GM08714 (cell line): Measurements from ENCODE around the gene YES1.
"Not testable (repeated sequence)": the region's sequence is repeated elsewhere in the genome, so short reads cannot be mapped to it uniquely, and the experiment has no call there.

Experiments
- H3K4me3 ChIP-seq: fragments of 200-500 bp; sonication (Bioruptor generic); 2 replicates; pipeline ENCODE4 v1.5.1; 2014; ENCODE audit warnings: mild to moderate bottlenecking, low read length, inconsistent platforms
- ZNF274 ChIP-seq: IDR thresholded peaks from 2 replicates; pipeline ENCODE4 v1.6.1; 2012; ENCODE audit warnings: mild to moderate bottlenecking, low read depth, low read length

Gene YES1

DNA sequence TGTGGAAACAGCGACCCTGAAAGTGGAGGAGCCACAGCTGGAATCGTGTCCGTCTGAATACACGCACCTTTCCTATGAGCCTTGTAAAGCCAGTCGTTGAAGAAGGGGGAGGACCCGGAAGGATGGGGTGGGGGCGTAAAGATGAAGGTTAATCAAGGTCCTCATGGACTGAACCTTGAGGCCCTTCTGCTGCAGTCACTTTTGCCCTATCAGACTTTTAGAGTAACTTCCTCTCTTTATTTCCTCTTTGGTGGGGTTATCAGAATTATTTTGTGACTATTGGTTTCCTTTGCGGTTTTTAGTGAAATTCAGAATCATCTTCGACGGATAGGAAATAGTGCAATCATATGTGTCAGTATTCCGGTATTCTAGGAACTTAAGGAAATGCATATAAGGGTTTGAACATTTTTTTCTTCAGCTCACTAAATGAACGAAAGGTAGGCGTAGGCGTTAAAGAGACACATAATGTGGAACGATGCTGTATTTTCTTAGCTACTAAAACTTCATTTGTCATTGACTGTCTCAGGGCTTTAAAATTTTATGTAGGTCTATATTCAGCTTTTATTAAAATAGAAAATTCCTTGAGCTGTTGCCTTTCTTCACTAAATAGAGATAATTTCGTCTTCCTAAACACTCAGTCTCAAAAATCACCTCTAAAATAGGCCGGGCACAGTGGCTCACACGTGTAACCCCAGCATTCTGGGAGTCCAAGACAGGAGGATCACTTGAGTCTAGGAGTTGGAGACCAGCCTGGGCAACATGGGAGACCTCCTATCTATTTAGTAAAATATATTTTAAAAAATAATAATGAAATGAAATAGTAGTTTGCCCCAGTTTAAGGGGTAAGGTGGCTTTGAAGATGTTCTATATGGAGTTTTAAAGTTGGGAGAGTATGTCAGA lies 1.4 kb upstream of the YES1 start:
- peak overlapping the region; percentile 80; the same call in 1 of the 2 replicates for H3K4me3 ChIP-seq
- TF ChIP-seq ZNF274: no peak

- H3K4me3 ChIP-seq: peak overlapping the region; percentile 80
- no peak for TF ChIP-seq ZNF274
Measured at GRCh38 chr18:812376-813171, 532 bp upstream of the YES1 start.

DNA sequence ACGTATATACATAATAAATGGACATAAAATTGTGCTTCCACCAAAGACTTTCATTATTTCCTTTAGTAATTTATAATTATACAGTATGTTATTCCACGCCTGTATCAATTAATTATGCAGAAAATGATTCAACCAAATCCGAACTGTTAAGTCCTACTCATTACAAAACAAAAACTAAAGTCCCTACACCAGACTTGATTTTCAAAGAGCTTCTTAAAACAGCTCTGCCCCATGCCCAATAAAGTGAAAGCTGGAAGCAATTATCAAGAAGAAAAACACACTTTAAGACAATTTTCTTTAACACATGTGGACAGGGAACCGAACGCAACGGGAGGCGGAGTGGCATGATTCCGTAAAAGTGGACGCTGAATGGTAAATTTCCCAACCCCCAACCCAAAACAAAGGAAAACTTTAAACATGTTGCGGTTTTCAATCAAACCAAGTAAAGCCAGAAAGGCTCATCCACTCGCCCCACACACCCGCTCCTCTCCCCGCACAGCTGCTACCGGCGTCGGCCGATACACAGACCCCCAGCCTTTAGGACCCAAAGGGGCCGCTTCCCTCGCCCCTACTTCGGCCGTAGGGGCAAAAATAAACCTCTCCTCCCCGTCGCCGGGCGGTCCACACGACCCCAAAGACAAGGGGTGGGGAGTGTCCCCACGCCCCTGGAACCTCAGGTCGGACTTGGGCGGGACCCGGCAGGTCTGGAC lies 705 bp downstream of the YES1 start:
- TF ChIP-seq ZNF274: no peak
- peak overlapping the region; percentile 80 for H3K4me3 ChIP-seq

DNA sequence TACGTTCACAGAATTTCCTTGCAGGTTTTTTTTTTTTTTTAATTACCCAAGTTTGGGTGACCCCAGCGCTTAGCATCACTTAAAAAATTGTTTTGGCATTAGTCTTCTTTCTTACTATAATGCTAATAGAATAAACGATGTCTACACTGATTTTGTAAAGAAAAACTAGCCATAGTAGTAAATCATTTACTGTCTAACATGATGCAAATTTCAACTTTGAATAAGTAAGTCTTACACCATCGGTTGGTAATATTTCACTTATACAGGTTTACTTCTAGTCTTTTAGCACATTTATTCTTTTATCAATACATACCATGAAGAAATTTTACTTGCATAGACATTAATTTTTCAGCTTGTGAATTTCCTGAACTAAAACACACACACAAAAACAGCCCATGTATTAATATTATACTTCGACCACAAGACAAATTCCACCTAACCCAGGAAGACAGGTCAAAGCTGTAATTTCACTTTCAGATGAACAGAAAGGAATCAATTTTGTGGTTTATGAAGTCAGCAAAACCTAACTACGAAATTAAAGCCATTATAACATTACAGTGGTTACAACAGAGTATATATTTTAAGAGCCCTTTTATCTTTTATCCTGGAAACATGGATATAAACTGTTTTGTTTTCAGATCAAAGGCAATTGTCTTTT lies 1.9 kb downstream of the YES1 start:
- peak overlapping the region; percentile 80; the same call in 1 of the 2 replicates for H3K4me3 ChIP-seq

GRCh38 chr18:809228-809627 lies 2.8 kb downstream of the YES1 start:
- H3K4me3 ChIP-seq: peak overlapping the region; percentile 35

More for the DNA sequence above, 1.9 kb downstream of the YES1 start:
- TF ChIP-seq ZNF274: no peak

GRCh38 chr18:808502-808901 lies 3.5 kb downstream of the YES1 start:
- TF ChIP-seq ZNF274: no peak

GRCh38 chr18:808086-808485 lies 4.0 kb downstream of the YES1 start:
- no peak for TF ChIP-seq ZNF274
- H3K4me3 ChIP-seq: no peak overlapping the region

More at GRCh38 chr18:808502-808901, 3.5 kb downstream of the YES1 start:
- no peak overlapping the region for H3K4me3 ChIP-seq

GRCh38 chr18:805755-806110 lies 6.3 kb downstream of the YES1 start:
- no peak for TF ChIP-seq ZNF274
- H3K4me3 ChIP-seq: no peak overlapping the region; the same call in 1 of the 2 replicates

DNA sequence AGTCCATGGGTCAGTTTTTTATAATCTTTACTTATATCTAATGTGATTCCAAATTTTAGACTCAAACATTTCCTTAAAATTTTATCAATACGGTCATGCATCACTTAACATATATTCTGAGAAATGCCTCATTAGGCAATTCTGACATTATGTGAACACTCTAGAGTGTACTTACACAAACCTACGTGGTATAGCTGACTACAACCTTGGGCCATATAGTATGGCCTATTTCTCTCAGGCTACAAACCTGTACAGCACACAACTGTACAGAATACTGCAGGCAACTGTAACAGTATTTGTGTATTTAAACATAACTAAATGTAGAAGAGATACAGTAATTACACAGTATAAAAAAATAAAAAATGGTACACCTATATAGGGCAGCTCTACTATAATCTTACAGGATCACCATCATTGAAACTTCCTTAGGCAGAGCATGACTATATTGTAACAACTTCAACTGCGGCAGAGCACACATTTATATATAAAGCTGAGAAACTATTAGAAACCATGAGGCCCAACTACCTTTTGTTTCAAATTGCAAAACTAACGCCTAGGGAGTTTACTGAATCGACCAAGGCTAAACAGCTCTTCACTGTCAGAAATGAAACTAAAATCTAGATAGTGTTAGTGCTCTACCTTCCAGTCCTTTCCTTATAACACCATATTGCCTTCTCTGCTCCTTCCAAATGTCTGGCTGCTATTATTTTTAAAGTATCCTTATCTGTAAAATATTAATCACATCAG lies 6.9 kb downstream of the YES1 start:
- peak overlapping the region; percentile 47 for H3K4me3 ChIP-seq
- TF ChIP-seq ZNF274: no peak

DNA sequence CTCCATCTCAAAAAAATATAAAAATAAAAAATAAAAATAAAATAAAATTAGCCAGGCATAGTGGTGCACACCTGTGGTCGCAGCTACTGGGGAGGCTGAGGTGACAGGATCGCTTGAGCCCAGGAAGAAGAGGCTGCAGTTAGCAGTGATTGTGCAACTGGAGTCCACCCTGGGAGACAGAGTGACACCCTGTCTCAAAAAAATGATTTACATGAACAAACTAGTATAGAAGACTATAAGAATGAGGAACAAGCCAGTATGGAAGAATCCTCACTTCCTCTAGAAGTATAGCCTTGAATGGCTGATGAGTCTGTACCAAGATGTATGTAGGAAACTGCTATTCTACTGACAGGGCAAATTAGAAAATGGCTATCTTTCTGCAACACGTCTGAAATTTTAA lies 10.9 kb downstream of the YES1 start:
- no peak overlapping the region for H3K4me3 ChIP-seq
- no peak for TF ChIP-seq ZNF274

DNA sequence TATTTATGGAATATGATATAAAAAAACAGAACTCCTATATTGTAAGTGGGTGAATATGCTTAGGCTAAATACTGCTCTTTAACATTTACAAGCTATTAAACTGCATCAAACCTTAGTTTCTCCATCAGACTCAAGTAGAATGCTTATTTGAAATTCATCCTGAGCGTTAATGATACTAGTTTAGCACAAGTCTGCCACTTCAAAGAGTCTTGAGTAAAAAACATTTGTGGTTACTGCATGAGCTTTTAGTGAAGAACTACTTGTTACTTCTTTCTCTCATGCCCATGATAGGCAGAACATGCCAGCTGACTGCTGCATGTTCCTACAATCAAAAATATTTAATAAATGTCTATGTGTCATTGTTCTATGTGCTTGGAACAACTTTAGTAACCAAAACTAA lies 12.1 kb downstream of the YES1 start:
- no peak overlapping the region for H3K4me3 ChIP-seq
- TF ChIP-seq ZNF274: no peak

DNA sequence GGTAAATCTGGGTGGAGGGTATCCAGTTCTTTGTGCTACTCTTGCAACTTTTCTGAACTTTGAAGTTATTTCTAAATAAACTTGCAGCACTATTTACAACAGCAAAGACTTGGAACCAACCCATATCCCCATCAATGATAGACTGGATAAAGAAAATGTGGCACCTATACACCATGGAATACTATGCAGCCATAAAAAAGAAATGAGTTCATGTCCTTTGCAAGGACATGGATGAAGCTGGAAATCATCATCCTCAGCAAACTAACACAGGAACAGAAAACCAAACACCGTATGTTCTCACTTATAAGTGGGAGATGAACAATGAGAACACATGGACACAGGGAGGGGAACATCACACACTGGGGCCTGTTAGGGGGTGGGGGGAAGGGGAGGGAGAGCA lies 16.7 kb downstream of the YES1 start:
- not testable (repeated sequence) for H3K4me3 ChIP-seq

- H3K4me3 ChIP-seq: no peak overlapping the region
- no peak for TF ChIP-seq ZNF274
Measured at GRCh38 chr18:789397-789796, 22.6 kb downstream of the YES1 start.
